Measurements from ENCODE around the gene CEACAM1.
"Not testable (repeated sequence)": the region's sequence is repeated elsewhere in the genome, so short reads cannot be mapped to it uniquely, and the experiment has no call there.

The CEACAM1 gene

DNA sequence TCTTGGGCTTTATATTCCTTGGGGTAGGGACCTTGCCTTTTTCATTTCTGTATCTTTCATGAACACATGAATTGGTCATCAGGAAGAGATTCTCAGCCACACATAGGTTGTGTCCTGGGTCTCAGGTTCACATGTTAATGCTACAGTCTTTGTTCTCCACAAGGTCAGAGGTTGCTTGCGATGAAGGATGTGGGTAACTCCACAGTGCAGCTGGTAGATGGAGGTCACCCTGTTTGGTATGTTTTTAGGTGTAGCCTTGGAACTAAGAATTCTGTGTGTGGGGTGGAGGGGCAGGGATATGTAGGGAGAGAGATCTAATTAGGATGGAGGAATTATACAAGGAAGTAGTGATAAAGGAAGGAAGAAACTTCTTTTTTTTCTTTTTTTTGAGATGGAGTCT is 23.2 kb downstream of the CEACAM1 start:
- peaks cover 21% of the 10 kb centered on the region for H3K36me3 ChIP-seq
- H3K27me3 ChIP-seq, result no peaks in the 10 kb centered on the region
- H3K9me3 ChIP-seq, result no peaks in the 10 kb centered on the region
- H3K4me1 ChIP-seq (ENCODE audit: control insufficient read depth in 1 of 2, insufficient read depth in 1 of 2, low read depth in 1 of 2, low read length in 1 of 2), result peaks cover 22 to 27% of the 10 kb centered on the region in 2 experiments
- TF ChIP-seq, protein P1, sequence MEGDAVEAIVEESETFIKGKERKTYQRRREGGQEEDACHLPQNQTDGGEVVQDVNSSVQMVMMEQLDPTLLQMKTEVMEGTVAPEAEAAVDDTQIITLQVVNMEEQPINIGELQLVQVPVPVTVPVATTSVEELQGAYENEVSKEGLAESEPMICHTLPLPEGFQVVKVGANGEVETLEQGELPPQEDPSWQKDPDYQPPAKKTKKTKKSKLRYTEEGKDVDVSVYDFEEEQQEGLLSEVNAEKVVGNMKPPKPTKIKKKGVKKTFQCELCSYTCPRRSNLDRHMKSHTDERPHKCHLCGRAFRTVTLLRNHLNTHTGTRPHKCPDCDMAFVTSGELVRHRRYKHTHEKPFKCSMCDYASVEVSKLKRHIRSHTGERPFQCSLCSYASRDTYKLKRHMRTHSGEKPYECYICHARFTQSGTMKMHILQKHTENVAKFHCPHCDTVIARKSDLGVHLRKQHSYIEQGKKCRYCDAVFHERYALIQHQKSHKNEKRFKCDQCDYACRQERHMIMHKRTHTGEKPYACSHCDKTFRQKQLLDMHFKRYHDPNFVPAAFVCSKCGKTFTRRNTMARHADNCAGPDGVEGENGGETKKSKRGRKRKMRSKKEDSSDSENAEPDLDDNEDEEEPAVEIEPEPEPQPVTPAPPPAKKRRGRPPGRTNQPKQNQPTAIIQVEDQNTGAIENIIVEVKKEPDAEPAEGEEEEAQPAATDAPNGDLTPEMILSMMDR (IDR thresholded peaks at IDR 0.05), result no peak
- H3K27ac ChIP-seq, result no peak overlapping the region
- no peak overlapping the region for H3K4me3 ChIP-seq (ENCODE audit: low read depth in 1 of 2, low read length in 1 of 2)

DNA sequence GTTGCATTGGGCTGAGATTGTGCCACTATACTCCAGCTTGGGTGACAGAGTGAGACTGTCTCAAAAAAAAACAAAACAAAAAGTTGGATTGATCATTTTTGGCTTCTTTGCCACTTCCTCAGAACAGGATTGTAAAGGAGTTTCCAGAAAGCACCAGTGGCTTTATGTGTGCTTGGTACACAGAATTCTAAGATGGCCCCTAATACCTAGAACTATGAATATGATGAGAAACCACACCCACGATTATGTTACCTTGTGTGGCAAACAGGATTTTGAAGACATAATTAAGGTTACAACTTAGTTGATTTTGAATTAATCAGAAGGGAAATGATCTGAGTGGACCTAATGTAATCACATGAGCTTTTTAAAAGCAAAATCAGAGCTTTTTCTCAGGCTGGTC is 26.5 kb downstream of the CEACAM1 start:
- Histone ChIP-seq H3K36me3 (no peaks in the 10 kb centered on the region), H3K4me3 (ENCODE audit: low read depth in 1 of 2, low read length in 1 of 2) (no peak overlapping the region), H3K27me3 (no peaks in the 10 kb centered on the region), H3K4me1 (ENCODE audit: control insufficient read depth in 1 of 2, insufficient read depth in 1 of 2, low read depth in 1 of 2, low read length in 1 of 2) (peaks cover 9 to 11% of the 10 kb centered on the region in 2 experiments), H3K27ac (no peak overlapping the region), H3K9me3 (no peaks in the 10 kb centered on the region)
- TF ChIP-seq, protein P1 (IDR thresholded peaks at IDR 0.05), result no peak

DNA sequence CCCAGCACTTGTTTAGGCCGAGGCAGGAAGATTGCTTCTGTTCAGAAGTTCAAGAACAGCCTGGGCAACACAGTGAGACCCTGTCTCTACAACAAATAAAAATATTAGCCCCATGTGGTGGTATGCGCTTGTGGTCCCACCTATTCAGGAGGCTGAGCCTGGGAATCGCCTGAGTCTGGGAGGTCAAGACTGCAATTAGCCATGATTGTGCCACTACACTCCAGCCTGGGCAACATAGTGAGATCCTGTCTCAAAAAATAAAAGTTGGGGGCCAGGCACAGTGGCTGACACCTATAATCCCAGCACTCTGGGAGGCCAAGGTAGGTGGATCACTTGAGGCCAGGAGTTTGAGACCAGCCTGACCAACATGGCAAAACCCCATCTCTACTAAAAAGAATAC is 27.0 kb downstream of the CEACAM1 start:
- not testable (repeated sequence) for H3K27me3 ChIP-seq; H3K27ac ChIP-seq; H3K9me3 ChIP-seq; H3K36me3 ChIP-seq; H3K4me1 ChIP-seq (ENCODE audit: control insufficient read depth in 1 of 2, insufficient read depth in 1 of 2, low read depth in 1 of 2, low read length in 1 of 2); H3K4me3 ChIP-seq (ENCODE audit: low read depth in 1 of 2, low read length in 1 of 2)

DNA sequence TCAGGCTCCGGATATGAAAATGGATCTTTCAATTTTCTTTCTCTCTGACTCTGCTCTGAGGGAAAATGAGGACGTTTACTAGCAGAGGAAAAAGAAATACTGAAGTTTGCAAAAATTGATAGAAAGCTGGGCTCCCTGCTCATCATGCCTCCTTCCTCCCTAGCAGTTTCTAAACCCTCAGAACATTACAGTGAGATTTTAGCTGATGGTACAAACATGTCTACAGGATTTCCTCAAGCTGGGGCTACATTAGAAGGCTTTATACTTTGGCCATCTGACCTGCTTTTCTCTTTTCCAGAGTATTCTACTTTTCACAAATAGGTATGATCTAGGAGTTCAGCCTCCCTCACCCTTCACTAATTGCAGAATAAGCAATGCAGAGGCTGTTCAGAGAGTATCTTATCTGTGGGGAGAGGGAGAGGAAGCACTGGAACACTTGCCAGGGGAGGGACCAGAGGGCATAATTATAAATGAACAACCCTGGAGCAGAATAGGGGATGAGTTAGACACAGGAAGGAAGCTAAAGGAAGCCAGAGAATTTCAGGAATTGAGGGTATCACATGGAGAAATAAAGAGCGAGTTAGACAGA is 30.0 kb downstream of the CEACAM1 start:
- no peak overlapping the region for H3K4me3 ChIP-seq (ENCODE audit: low read depth in 1 of 2, low read length in 1 of 2)
- peaks cover 0 to 4% of the 10 kb centered on the region in 2 experiments for H3K4me1 ChIP-seq (ENCODE audit: control insufficient read depth in 1 of 2, insufficient read depth in 1 of 2, low read depth in 1 of 2, low read length in 1 of 2)
- H3K27me3 ChIP-seq, result no peaks in the 10 kb centered on the region
- H3K36me3 ChIP-seq, result no peaks in the 10 kb centered on the region
- no peaks in the 10 kb centered on the region for H3K9me3 ChIP-seq
- no peak overlapping the region for H3K27ac ChIP-seq
- TF ChIP-seq, protein P1 (IDR thresholded peaks at IDR 0.05), result no peak

DNA sequence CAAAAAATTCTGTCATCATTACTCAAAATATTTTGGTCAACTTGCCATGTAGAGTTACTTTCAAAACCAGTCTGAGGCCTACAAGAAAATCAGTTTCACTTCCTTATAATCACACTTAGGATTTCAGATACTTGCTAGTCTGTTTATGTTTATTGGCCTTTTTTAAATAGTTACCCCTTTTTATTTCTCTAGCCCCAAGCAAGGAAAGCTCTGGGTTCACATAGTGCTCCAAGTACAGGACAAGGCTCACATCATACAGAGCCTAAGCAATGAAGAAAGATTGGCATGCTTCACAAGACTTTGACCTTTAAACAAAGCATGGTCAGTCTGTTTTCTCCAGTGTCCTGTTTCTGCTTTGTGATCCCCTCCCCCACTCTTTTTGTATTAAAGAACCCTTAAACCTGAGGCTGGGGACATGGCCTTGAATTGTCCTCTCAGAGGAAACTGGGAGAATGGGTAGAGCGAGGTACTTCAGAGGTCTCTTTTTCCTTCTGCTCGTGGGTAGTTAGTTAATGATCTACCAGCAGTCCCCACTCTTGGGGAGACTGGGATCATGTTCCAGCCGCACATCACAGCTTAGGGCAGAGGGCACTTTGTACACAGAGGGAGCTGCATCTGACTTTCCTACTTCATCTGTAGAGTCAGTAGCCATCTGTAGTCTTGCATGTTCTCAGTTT is 30.7 kb downstream of the CEACAM1 start:
- H3K27ac ChIP-seq, result no peak overlapping the region
- TF ChIP-seq, protein P1 (IDR thresholded peaks at IDR 0.05), result no peak
- no peaks in the 10 kb centered on the region for H3K36me3 ChIP-seq
- H3K4me3 ChIP-seq (ENCODE audit: low read depth in 1 of 2, low read length in 1 of 2), result no peak overlapping the region
- H3K4me1 ChIP-seq (ENCODE audit: control insufficient read depth in 1 of 2, insufficient read depth in 1 of 2, low read depth in 1 of 2, low read length in 1 of 2), result peaks cover 0 to 4% of the 10 kb centered on the region in 2 experiments
- H3K27me3 ChIP-seq, result no peaks in the 10 kb centered on the region
- no peaks in the 10 kb centered on the region for H3K9me3 ChIP-seq

DNA sequence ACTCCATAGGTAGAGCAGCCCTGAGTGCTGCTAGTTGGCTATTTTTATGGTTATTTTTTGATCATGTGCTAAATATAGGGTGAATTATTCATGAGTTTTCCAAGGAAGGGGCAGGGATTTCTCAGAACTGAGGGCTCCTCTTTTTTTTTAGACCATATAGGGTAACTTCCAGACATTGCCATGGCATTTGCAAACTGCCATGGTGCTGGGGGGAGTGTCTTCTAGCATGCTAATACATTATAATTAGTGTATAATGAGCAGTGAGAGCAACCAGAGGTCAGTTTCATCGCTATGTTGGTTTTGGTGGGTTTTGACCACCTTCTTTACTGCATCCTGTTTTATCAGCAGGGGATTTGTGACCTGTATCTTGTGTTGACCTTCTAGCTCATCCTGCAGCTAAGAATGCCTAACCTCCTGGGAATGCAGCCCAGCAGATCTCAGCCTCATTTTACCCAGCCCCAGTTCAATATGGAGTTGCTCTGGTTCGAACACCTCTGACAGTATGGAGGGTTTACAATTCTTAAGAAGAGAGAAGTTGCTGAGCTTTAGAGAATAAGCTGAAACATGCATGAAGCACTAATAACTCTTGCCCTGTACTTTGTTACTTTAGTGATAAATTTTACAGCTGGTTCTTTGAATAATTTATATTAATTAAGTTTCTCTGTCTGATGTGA is 31.7 kb downstream of the CEACAM1 start:
- TF ChIP-seq, protein P1 (IDR thresholded peaks at IDR 0.05), result no peak
- H3K27me3 ChIP-seq, result no peaks in the 10 kb centered on the region
- no peaks in the 10 kb centered on the region for H3K36me3 ChIP-seq
- H3K4me3 ChIP-seq (ENCODE audit: low read depth in 1 of 2, low read length in 1 of 2), result no peak overlapping the region
- no peaks in the 10 kb centered on the region for H3K9me3 ChIP-seq
- H3K27ac ChIP-seq, result no peak overlapping the region
- H3K4me1 ChIP-seq (ENCODE audit: control insufficient read depth in 1 of 2, insufficient read depth in 1 of 2, low read depth in 1 of 2, low read length in 1 of 2), result peaks cover 0 to 4% of the 10 kb centered on the region in 2 experiments
